ENCODE results near the gene FAM210B.

The FAM210B gene

DNA sequence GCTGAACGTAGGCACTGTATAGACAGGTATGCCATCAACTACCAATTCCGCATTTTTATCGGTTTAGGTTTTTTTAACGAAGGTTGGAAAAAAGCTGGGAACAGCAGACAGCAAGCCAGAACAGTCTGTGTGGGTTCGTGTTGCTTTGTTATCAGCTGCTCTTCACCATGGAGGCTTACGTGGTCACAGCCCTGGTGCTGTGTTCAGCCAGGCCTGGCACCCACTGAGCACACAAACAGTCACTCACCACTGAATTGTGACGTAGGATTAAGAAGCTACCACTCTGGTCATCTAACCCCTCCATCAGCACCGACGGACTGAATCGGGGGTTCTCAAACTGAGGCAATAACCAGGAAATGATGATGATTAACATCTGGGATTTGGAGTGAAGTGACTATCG lies 13.2 kb downstream of the FAM210B start:
- TF ChIP-seq ZFP30 (CRISPR knock-in tag; IDR thresholded peaks at IDR 0.05) (no peak), ZNF8 (CRISPR knock-in tag; IDR thresholded peaks at IDR 0.05) (no peak), CREB5 (CRISPR knock-in tag; IDR thresholded peaks at IDR 0.05; ENCODE audit: low read depth) (no peak), ISL1 (CRISPR knock-in tag; IDR thresholded peaks at IDR 0.05) (no peak), TOX (CRISPR knock-in tag; IDR thresholded peaks at IDR 0.05; ENCODE audit: borderline replicate concordance) (no peak), ZNF70 (CRISPR knock-in tag; IDR thresholded peaks at IDR 0.05) (no peak), OSR1 (CRISPR knock-in tag; IDR thresholded peaks at IDR 0.05) (no peak)
- TF ChIP-seq, protein P1, sequence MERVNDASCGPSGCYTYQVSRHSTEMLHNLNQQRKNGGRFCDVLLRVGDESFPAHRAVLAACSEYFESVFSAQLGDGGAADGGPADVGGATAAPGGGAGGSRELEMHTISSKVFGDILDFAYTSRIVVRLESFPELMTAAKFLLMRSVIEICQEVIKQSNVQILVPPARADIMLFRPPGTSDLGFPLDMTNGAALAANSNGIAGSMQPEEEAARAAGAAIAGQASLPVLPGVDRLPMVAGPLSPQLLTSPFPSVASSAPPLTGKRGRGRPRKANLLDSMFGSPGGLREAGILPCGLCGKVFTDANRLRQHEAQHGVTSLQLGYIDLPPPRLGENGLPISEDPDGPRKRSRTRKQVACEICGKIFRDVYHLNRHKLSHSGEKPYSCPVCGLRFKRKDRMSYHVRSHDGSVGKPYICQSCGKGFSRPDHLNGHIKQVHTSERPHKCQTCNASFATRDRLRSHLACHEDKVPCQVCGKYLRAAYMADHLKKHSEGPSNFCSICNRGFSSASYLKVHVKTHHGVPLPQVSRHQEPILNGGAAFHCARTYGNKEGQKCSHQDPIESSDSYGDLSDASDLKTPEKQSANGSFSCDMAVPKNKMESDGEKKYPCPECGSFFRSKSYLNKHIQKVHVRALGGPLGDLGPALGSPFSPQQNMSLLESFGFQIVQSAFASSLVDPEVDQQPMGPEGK (CRISPR knock-in tag; IDR thresholded peaks at IDR 0.05; ENCODE audit: borderline replicate concordance), result no peak
- ATAC-seq, result no peak

GRCh38 chr20:56372850-56373249 lies 14.1 kb downstream of the FAM210B start:
- no peak for TF ChIP-seq TCF4 (CRISPR knock-in tag; IDR thresholded peaks at IDR 0.05; ENCODE audit: borderline replicate concordance)
- no peak for TF ChIP-seq ZNF565 (CRISPR knock-in tag; conservative IDR thresholded peaks at IDR 0.05; ENCODE audit: low read depth)
- no peak for TF ChIP-seq ZNF70 (CRISPR knock-in tag; IDR thresholded peaks at IDR 0.05)
- TF ChIP-seq, protein P2, sequence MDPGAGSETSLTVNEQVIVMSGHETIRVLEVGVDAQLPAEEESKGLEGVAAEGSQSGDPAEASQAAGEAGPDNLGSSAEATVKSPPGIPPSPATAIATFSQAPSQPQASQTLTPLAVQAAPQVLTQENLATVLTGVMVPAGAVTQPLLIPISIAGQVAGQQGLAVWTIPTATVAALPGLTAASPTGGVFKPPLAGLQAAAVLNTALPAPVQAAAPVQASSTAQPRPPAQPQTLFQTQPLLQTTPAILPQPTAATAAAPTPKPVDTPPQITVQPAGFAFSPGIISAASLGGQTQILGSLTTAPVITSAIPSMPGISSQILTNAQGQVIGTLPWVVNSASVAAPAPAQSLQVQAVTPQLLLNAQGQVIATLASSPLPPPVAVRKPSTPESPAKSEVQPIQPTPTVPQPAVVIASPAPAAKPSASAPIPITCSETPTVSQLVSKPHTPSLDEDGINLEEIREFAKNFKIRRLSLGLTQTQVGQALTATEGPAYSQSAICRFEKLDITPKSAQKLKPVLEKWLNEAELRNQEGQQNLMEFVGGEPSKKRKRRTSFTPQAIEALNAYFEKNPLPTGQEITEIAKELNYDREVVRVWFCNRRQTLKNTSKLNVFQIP (CRISPR knock-in tag; IDR thresholded peaks at IDR 0.05; ENCODE audit: borderline replicate concordance, low read depth), result no peak
- TF ChIP-seq OSR1 (CRISPR knock-in tag; IDR thresholded peaks at IDR 0.05), result no peak
- TF ChIP-seq, protein P1 (CRISPR knock-in tag; IDR thresholded peaks at IDR 0.05; ENCODE audit: borderline replicate concordance), result no peak
- TF ChIP-seq ESRRG (CRISPR knock-in tag; IDR thresholded peaks at IDR 0.05), result no peak
- no peak for TF ChIP-seq ZC3H10 (CRISPR knock-in tag; IDR thresholded peaks at IDR 0.05)
- no peak for TF ChIP-seq BACH2 (CRISPR knock-in tag; IDR thresholded peaks at IDR 0.05; ENCODE audit: borderline replicate concordance)
- TF ChIP-seq ZNF8 (CRISPR knock-in tag; IDR thresholded peaks at IDR 0.05), result no peak
- TF ChIP-seq ARNTL (CRISPR knock-in tag; IDR thresholded peaks at IDR 0.05; ENCODE audit: borderline replicate concordance, low read depth), result no peak
- TF ChIP-seq, protein P3, sequence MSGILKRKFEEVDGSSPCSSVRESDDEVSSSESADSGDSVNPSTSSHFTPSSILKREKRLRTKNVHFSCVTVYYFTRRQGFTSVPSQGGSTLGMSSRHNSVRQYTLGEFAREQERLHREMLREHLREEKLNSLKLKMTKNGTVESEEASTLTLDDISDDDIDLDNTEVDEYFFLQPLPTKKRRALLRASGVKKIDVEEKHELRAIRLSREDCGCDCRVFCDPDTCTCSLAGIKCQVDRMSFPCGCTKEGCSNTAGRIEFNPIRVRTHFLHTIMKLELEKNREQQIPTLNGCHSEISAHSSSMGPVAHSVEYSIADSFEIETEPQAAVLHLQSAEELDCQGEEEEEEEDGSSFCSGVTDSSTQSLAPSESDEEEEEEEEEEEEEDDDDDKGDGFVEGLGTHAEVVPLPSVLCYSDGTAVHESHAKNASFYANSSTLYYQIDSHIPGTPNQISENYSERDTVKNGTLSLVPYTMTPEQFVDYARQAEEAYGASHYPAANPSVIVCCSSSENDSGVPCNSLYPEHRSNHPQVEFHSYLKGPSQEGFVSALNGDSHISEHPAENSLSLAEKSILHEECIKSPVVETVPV (CRISPR knock-in tag; IDR thresholded peaks at IDR 0.05), result no peak
- no peak for TF ChIP-seq TOX (CRISPR knock-in tag; IDR thresholded peaks at IDR 0.05; ENCODE audit: borderline replicate concordance)
- TF ChIP-seq ZFP30 (CRISPR knock-in tag; IDR thresholded peaks at IDR 0.05), result no peak
- no peak for TF ChIP-seq CSDC2 (CRISPR knock-in tag; IDR thresholded peaks at IDR 0.05)
- ATAC-seq, result no peak

DNA sequence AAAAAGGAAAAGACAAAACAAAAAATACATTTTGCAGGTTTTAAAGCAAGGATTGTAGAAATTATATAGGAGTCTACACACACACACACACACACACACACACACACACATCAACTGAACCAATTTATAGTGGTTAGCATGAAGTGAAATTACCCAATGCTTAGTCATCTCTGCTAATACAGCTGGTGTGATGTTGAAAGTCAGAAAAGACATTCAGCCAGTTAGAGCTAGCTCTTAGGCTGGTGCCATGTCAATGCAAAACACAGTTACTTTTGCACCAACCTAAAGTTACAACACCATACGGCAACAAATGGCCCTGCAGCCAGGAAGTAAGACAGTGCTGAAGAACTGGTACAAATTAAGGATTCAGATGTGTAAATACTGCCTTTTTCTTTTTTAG lies 15.2 kb downstream of the FAM210B start:
- peak; percentile 28; the same call in 1 of the 2 replicates for TF ChIP-seq RARB (CRISPR knock-in tag; IDR thresholded peaks at IDR 0.05)
- TF ChIP-seq ISL1 (CRISPR knock-in tag; IDR thresholded peaks at IDR 0.05), result peak; percentile 56
- TF ChIP-seq, protein P1 (CRISPR knock-in tag; IDR thresholded peaks at IDR 0.05; ENCODE audit: borderline replicate concordance), result no peak
- 0 out of 2 replicates have a peak, but pooled peaks have one; percentile 17 for TF ChIP-seq TOX (CRISPR knock-in tag; IDR thresholded peaks at IDR 0.05; ENCODE audit: borderline replicate concordance)
- no peak for TF ChIP-seq ZNF565 (CRISPR knock-in tag; conservative IDR thresholded peaks at IDR 0.05; ENCODE audit: low read depth)
- no peak for TF ChIP-seq PPARA (CRISPR knock-in tag; IDR thresholded peaks at IDR 0.05; ENCODE audit: borderline replicate concordance)
- peak; percentile 87 for ATAC-seq
